KMS-11 (cell line): Measurements from ENCODE around the gene ATXN7.

Source experiments
- H2AFZ ChIP-seq: fragments of 200-600 bp; sonication (generic); 2 replicates; pipeline ENCODE4 v1.6.1; 2016; ENCODE audit warnings: antibody characterized with exemption, mixed run types, low read depth
- H3K27ac ChIP-seq: fragments of 200-600 bp; sonication (generic); 2 replicates; pipeline ENCODE4 v1.6.1; 2016; ENCODE audit warnings: mild to moderate bottlenecking, mixed run types
- H3K27me3 ChIP-seq: fragments of 200-600 bp; sonication (generic); 2 replicates; pipeline ENCODE4 v1.6.1; 2017; ENCODE audit warnings: mild to moderate bottlenecking, low read depth, mixed run types, moderate library complexity; ENCODE audit not compliant: insufficient read depth
- H3K36me3 ChIP-seq: fragments of 200-600 bp; sonication (generic); 2 replicates; pipeline ENCODE4 v1.6.1; 2017; ENCODE audit warnings: mild to moderate bottlenecking, mixed run types; ENCODE audit not compliant: insufficient read depth
- H3K4me1 ChIP-seq: fragments of 200-600 bp; sonication (generic); 2 replicates; pipeline ENCODE4 v1.6.1; 2016; ENCODE audit warnings: mild to moderate bottlenecking, low read depth, mixed run types; ENCODE audit not compliant: poor library complexity, severe bottlenecking
- H3K4me2 ChIP-seq: fragments of 200-600 bp; sonication (generic); 2 replicates; pipeline ENCODE4 v1.7.0; 2016; ENCODE audit warnings: mild to moderate bottlenecking, mixed run types
- H3K4me3 ChIP-seq: fragments of 200-600 bp; sonication (generic); IDR thresholded peaks from 2 replicates; pipeline ENCODE4 v1.6.1; 2017; ENCODE audit warnings: low read depth, low read length, mixed read lengths; ENCODE audit not compliant: insufficient read depth
- H3K79me2 ChIP-seq: fragments of 200-600 bp; sonication (generic); 2 replicates; pipeline ENCODE4 v1.6.1; 2016; ENCODE audit warnings: low read depth, mixed run types; ENCODE audit not compliant: insufficient read depth
- H3K9ac ChIP-seq: fragments of 200-600 bp; sonication (generic); 2 replicates; pipeline ENCODE4 v1.6.1; 2016; ENCODE audit warnings: mild to moderate bottlenecking, mixed run types
- H4K20me1 ChIP-seq: fragments of 200-600 bp; sonication (generic); 2 replicates; pipeline ENCODE4 v1.6.1; 2016; ENCODE audit warnings: mild to moderate bottlenecking, mixed run types; ENCODE audit not compliant: insufficient read depth
- CTCF ChIP-seq: fragments of 200-600 bp; sonication (generic); conservative IDR thresholded peaks from 2 replicates; pipeline ENCODE4 v1.6.1; 2017; ENCODE audit warnings: low read depth, mild to moderate bottlenecking, antibody characterized with exemption, low read length, moderate library complexity, mixed read lengths

ATXN7 gene

GRCh38 chr3:63895422-63896189, 31.9 kb downstream of the ATXN7 start:
- H3K4me3 ChIP-seq = no peak overlapping the region
- no peaks in the 10 kb centered on the region for H3K79me2 ChIP-seq
- H3K27me3 ChIP-seq = no peaks in the 10 kb centered on the region
- no peak overlapping the region for H3K27ac ChIP-seq
- no peaks in the 10 kb centered on the region for H4K20me1 ChIP-seq
- no peaks in the 10 kb centered on the region for H3K36me3 ChIP-seq
- no peak overlapping the region for H3K9ac ChIP-seq
- no peak overlapping the region for H2AFZ ChIP-seq
- peaks cover 29% of the 10 kb centered on the region for H3K4me1 ChIP-seq
- peak overlapping the region; percentile 18; the same call in 1 of the 2 replicates for H3K4me2 ChIP-seq
- TF ChIP-seq CTCF = no peak

GRCh38 chr3:63896332-63897030, 32.8 kb downstream of the ATXN7 start:
- no peak overlapping the region for H2AFZ ChIP-seq
- no peak overlapping the region for H3K4me3 ChIP-seq
- H3K4me1 ChIP-seq = peaks cover 29% of the 10 kb centered on the region
- H3K36me3 ChIP-seq = no peaks in the 10 kb centered on the region
- no peaks in the 10 kb centered on the region for H3K79me2 ChIP-seq
- no peak for TF ChIP-seq CTCF
- H4K20me1 ChIP-seq = no peaks in the 10 kb centered on the region
- H3K27me3 ChIP-seq = no peaks in the 10 kb centered on the region
- peak overlapping the region; percentile 18 for H3K4me2 ChIP-seq
- peak overlapping the region; percentile 30; the same call in 1 of the 2 replicates for H3K27ac ChIP-seq
- no peak overlapping the region; the same call in 1 of the 2 replicates for H3K9ac ChIP-seq

GRCh38 chr3:63900010-63900409, 36.3 kb downstream of the ATXN7 start:
- H3K36me3 ChIP-seq = no peaks in the 10 kb centered on the region

GRCh38 chr3:63900459-63900858, 36.8 kb downstream of the ATXN7 start:
- Histone ChIP-seq H3K4me3 (no peak overlapping the region), H3K4me2 (no peak overlapping the region), H2AFZ (no peak overlapping the region), H3K79me2 (no peaks in the 10 kb centered on the region), H3K4me1 (peaks cover 20% of the 10 kb centered on the region), H3K27me3 (no peaks in the 10 kb centered on the region), H3K36me3 (no peaks in the 10 kb centered on the region), H3K9ac (no peak overlapping the region), H4K20me1 (no peaks in the 10 kb centered on the region), H3K27ac (no peak overlapping the region)
- no peak for TF ChIP-seq CTCF

More at GRCh38 chr3:63900010-63900409, 36.3 kb downstream of the ATXN7 start:
- Histone ChIP-seq H3K27me3 (no peaks in the 10 kb centered on the region), H3K9ac (no peak overlapping the region), H3K4me2 (no peak overlapping the region), H3K79me2 (no peaks in the 10 kb centered on the region), H3K4me3 (no peak overlapping the region), H4K20me1 (no peaks in the 10 kb centered on the region), H3K4me1 (peaks cover 24% of the 10 kb centered on the region), H2AFZ (no peak overlapping the region), H3K27ac (no peak overlapping the region)
- no peak for TF ChIP-seq CTCF
